NCI-H2171 (cell line): ENCODE data around the gene SLC22A14.
"Not testable (repeated sequence)": the region's sequence is repeated elsewhere in the genome, so short reads cannot be mapped to it uniquely, and the experiment has no call there.

Experiments used
- DNase-seq: peaks from one replicate; lab custom pipeline; 2025; lab: John Stamatoyannopoulos, UW

SLC22A14 gene

DNA sequence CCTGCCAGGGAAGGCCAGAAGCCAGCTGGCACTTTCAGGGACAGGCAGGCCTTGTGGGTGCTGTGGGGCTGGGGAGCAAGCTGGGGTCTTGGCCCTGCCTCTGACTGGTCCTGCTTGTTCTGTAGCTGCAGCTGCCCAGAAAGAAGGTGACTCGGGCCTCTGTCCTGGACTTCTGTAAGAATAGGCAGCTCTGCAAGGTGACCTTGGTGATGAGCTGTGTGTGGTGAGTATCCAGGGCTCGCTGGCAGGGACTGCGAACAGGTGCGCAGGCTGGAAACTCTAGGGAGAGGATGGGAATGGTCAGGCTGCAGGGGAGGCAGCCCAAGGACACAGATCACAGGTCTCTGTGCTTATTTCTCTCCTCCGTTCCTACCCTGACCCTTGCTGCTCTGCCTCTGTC is 31.2 kb downstream of the SLC22A14 start:
- DNase-seq = no peak

DNA sequence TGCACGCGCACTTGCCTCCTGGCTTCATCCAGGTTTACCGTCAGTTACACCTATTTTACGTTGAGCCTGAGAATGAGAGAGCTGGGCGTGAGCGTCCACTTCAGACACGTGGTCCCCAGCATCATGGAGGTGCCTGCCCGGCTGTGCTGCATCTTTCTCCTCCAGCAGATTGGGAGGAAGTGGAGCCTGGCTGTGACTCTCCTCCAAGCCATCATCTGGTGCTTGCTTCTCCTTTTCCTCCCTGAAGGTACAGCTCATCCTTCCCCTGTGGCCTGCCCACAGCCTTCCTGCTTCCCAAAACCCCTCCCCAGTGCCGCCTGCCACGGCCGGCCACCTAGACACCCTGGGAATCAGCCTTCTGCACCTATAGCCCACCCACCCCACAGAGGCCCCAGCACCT is 31.6 kb downstream of the SLC22A14 start:
- no peak for DNase-seq

DNA sequence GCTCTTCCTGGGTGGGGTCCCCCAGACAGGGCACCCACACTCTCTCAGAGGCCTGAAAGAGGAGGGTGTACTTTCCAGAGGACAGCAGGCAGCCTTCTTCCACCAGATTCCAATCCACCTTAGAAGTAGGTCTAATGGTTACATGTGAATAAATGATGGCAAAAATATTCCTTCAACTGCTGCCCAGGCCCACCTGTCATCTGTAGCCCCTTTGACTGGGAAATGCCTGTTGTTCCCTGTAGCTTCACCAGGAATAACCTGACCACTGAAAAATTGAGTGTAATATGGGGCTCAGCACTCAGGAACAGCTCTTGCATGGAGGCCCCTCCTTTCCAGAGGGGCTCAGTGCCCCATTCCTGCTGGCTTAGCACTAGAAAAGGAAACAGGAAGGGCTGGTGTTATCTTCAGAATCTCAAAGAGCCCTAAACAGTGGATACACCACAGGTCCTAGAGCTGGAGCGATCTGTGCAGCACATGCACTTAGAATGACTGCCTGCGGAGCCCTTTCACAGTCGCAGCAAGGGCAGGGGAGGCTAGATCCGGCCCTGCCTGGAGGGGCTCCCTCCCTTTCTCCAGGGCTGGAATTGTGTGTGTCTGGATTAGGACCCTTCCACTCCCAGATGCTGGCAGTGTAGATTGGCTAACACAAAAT is 32.1 kb downstream of the SLC22A14 start:
- DNase-seq = no peak

DNA sequence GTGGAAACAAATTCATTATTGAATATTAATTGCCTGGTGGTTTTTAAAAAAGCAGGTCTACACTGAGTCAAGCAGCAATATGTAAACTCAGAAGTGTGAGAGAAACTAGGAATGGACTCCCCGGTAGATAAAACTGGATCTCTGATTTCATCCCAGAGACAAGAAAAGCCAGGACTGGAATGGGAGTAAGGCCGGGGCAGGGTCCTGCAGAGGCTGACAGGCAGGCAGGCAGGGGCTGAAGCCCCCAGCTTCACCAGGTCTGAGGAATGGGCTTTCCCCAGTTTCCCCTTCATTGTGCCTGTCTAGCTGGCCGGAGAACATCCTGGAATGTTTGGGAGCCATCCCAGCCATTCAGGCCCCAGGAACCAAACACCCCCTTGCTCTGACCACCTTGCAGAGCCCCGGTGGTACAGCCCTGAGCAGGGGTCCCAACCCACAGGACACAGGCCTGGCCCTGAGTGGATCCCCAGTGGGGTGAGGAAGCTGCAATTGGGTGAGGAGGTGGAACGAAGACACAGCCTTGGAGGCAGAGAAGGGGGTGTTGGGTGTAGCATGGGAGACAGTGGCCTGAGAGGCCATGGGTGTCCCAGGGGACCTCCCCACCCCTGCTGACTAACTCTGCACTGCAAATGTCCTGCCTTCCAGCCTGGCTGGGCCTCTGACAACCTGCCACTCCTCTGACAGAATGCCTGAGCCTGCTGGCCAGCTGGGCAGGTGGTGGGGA is 32.8 kb downstream of the SLC22A14 start:
- DNase-seq = no peak

- no peak for DNase-seq
Measured at GRCh38 chr3:38315488-38316230, 33.6 kb downstream of the SLC22A14 start.

GRCh38 chr3:38316356-38317191 is 34.5 kb downstream of the SLC22A14 start:
- no peak for DNase-seq

- no peak for DNase-seq
Measured at GRCh38 chr3:38317192-38317759, 35.2 kb downstream of the SLC22A14 start.

GRCh38 chr3:38318766-38319671 is 36.9 kb downstream of the SLC22A14 start:
- DNase-seq = no peak

DNA sequence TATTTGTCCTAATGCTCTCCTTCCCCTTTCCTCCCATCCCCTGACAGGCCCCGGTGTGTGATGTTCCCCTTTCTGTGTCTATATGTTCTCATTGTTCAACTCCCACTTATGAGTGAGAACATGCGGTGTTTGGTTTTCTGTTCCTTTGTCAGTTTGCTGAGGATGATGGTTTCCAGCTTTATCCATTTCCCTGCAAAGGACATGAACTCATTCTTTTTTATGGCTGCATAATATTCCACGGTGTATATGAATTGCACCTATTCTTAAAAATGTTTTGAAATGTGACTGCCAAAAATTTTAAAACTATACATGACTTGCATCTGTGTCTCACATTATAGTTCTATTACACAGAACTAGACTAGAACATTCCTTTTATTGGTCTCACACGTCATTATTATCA is 38.5 kb downstream of the SLC22A14 start:
- not testable (repeated sequence) for DNase-seq

GRCh38 chr3:38323060-38323459 is 41.0 kb downstream of the SLC22A14 start:
- DNase-seq = no peak

DNA sequence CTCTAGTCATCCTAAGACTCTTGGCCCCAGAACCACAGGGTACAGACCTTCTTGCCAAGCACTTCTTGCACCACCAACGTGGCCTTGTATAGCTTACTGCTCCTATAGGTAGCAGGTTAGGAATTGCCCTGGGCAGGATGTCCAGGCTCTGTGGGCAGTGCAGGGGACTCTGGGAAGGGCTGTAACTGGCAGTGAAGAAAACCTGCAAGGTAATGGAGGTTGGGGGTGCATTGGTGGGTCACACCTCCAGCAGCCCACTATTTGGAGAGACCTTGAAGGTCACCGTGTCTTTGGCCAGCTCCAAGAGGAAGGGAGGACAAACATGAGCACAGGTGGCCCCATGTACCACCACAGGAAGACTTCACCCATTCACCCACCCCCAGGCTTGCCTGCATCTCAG is 43.2 kb downstream of the SLC22A14 start:
- DNase-seq = no peak

DNA sequence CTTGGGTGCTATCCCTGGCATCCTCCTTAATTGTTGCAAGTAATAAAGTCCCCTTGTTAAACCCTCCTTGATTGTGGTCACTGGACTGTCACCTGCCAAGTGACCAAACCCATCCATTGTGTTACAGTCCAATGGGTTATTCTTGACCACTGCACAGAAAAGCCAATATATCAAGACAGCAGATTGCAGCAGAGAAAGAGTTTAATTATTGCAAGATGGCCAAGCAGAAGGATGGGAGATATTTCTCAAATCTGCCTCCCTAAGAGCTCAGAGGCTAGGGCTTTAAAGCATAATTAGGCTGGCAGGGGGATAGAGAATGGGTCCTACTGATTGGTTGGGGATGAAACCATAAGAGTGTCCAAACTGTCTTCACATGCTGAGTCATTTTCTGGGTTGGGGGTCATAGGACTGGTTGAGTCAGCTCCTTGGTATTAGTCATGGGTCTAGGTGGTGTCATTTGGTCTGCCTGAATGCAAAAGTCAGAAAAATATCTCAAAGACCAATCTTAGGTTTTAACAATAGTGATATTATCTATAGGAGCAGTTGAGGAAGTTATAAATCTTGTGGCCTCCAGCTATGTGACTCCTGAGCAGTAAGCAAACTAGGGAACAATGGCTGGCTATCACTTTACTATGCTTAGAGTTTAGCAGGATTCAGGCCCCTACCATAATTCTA is 45.4 kb downstream of the SLC22A14 start:
- no peak for DNase-seq

GRCh38 chr3:38331257-38332022 is 49.3 kb downstream of the SLC22A14 start:
- DNase-seq = no peak

- DNase-seq = no peak
Measured at GRCh38 chr3:38332201-38332600, 50.1 kb downstream of the SLC22A14 start.

DNA sequence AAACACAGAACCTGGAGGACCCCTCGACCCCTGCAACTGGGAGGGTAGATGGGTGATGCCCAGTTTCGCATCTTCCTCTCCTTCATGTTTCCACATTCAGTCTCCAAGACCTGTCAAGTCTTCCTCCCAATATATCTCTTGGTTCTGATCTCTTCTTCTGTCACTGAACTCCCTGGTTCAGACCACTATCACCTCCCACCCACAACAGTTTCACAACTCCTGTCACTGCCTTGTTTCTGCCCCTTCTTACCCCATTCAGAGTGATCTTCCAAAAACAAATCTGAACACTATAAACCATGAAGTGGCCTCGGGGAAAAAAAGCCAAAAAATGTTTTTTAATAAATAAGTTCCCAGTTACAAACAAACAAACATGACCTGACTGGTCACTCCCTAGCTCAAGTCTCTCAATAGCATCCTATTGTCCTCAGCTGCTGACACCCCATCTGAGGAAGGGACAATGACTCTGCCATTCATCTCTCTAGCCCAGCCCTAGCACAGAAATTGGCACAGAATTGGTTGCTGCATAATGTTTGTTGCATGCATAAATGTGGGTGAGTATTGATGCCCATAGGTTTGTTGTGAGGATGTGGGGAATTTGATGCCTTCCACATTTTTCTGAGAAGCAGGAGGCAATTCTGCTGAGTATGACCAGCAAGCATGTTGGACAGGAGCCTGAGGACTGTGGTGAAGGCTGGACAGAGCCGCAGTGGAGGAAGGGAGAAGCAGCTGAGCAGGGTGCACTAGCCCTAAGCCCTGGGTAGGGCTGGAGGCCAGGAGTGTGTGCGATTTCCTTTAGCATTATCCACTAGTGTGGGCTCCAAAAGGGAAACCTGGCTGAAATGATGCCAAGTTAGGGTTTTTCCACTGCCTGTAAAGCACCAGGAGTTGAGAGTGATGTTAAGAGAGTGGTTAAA is 52.3 kb downstream of the SLC22A14 start:
- DNase-seq = no peak

- DNase-seq = no peak
Measured at GRCh38 chr3:38335263-38335662, 53.2 kb downstream of the SLC22A14 start.

- no peak for DNase-seq
Measured at GRCh38 chr3:38337703-38338102, 55.6 kb downstream of the SLC22A14 start.
